SK-N-SH (cell line): ENCODE data around the gene SIM2. TPM values are rescaled to one million over a fixed set of nuclear protein-coding genes. Genes with fewer than 3 reads are reported as not detected.
A peak's percentile ranks its signal among the peaks of the same experiment; 100 is the strongest.

Experiments used
- CTCF ChIA-PET: fragments of 300-600, 350-600 bp; formaldehyde crosslinking; extraction: SDS; loops from one replicate; lab custom pipeline; 2021; lab: Yijun Ruan, JAX
- POLR2A ChIA-PET: fragments of 350-600 bp; sonication (Branson Sonifier 250); formaldehyde crosslinking; extraction: SDS; loops from one replicate; lab custom pipeline; 2020; ENCODE audit warnings: antibody characterized with exemption, inconsistent platforms; lab: Yijun Ruan, JAX
- DNase-seq: peaks from one replicate; pipeline ENCODE4 v3.0.0; 2012
- H2AFZ ChIP-seq: fragments of 200-600 bp; sonication (generic); 2 replicates; pipeline ENCODE4 v1.8.1; 2016; ENCODE audit warnings: antibody characterized with exemption, mild to moderate bottlenecking, low read depth
- H3F3A ChIP-seq: fragments of 200-600 bp; sonication (generic); replicated peaks from 2 replicates; pipeline ENCODE3; 2016; ENCODE audit warnings: antibody characterized with exemption, mild to moderate bottlenecking; ENCODE audit not compliant: insufficient read depth
- H3K27ac ChIP-seq, 2 experiments: fragments of 200-500 bp in 1 of 2; fragments of 200-600 bp in 1 of 2; sonication (Bioruptor generic) in 1 of 2; sonication (generic), shearing (Covaris generic) in 1 of 2; 2 replicates each; pipeline versions ENCODE4 v1.5.1 to v1.6.1; 2014 to 2016; ENCODE audit warnings: low read depth in 2 of 2, inconsistent platforms in 1 of 2, low read length in 1 of 2, mild to moderate bottlenecking in 1 of 2, mixed read lengths in 1 of 2
- H3K27me3 ChIP-seq: fragments of 200-600 bp; sonication (generic), shearing (Covaris generic); 2 replicates; pipeline ENCODE4 v1.6.1; 2016; ENCODE audit warnings: mixed run types; ENCODE audit not compliant: insufficient read depth
- H3K36me3 ChIP-seq, 2 experiments: fragments of 200-500 bp in 1 of 2; fragments of 200-600 bp in 1 of 2; sonication (Bioruptor generic) in 1 of 2; sonication (generic) in 1 of 2; replicated peaks in 1 of 2; 2 replicates each; pipeline versions ENCODE3 to v1.5.1; 2014 to 2016; ENCODE audit warnings: low read length in 1 of 2, mild to moderate bottlenecking in 1 of 2; ENCODE audit not compliant: insufficient read depth in 2 of 2, control insufficient read depth in 1 of 2
- H3K4me1 ChIP-seq, 2 experiments: fragments of 200-500 bp in 1 of 2; fragments of 200-600 bp in 1 of 2; sonication (Bioruptor generic) in 1 of 2; sonication (generic), shearing (Covaris generic) in 1 of 2; 2 replicates each; pipeline versions ENCODE4 v1.5.1 to v1.6.1; 2014 to 2016; ENCODE audit warnings: low read depth in 1 of 2, low read length in 1 of 2, mixed run types in 1 of 2; ENCODE audit not compliant: insufficient read depth in 2 of 2, control insufficient read depth in 1 of 2
- H3K4me2 ChIP-seq: fragments of 200-600 bp; sonication (generic), shearing (Covaris generic); 2 replicates; pipeline ENCODE4 v1.6.1; 2017; ENCODE audit warnings: mixed run types
- H3K4me3 ChIP-seq, 2 experiments: fragments of 200-500 bp in 1 of 2; fragments of 200-600 bp in 1 of 2; sonication (Bioruptor generic) in 1 of 2; sonication (generic), shearing (Covaris generic) in 1 of 2; 2 replicates each; pipeline versions ENCODE4 v1.5.1 to v1.8.1; 2014 to 2016; ENCODE audit warnings: low read depth in 2 of 2, inconsistent platforms in 1 of 2, low read length in 1 of 2, mild to moderate bottlenecking in 1 of 2, mixed read lengths in 1 of 2, moderate library complexity in 1 of 2
- H3K79me2 ChIP-seq: fragments of 200-600 bp; sonication (generic); 2 replicates; pipeline ENCODE4 v1.8.1; 2017; ENCODE audit warnings: mild to moderate bottlenecking; ENCODE audit not compliant: insufficient read depth
- H3K9ac ChIP-seq: fragments of 200-600 bp; sonication (generic); 2 replicates; pipeline ENCODE4 v1.6.1; 2017; ENCODE audit warnings: mixed run types
- H3K9me2 ChIP-seq: fragments of 200-600 bp; sonication (generic); 2 replicates; pipeline ENCODE4 v1.6.1; 2017; ENCODE audit warnings: mixed run types
- H3K9me3 ChIP-seq: fragments of 200-600 bp; sonication (generic); 2 replicates; pipeline ENCODE4 v1.6.1; 2017; ENCODE audit warnings: mixed run types, mild to moderate bottlenecking, moderate library complexity
- H4K20me1 ChIP-seq: fragments of 200-600 bp; sonication (generic); 2 replicates; pipeline ENCODE4 v1.6.1; 2017; ENCODE audit warnings: mild to moderate bottlenecking, mixed run types; ENCODE audit not compliant: insufficient read depth
- CHD2 ChIP-seq: fragments of 150-350 bp; IDR thresholded peaks from 2 replicates; pipeline ENCODE4 v1.6.1; 2018; ENCODE audit warnings: low read length; ENCODE audit not compliant: partially characterized antibody
- FOXM1 ChIP-seq: IDR thresholded peaks from 2 replicates; pipeline ENCODE4 v1.4.0; 2012; ENCODE audit warnings: low read depth, mild to moderate bottlenecking
- GABPA ChIP-seq: IDR thresholded peaks from 2 replicates; pipeline ENCODE4 v1.4.0; 2012; ENCODE audit warnings: low read depth, mild to moderate bottlenecking
- MAX ChIP-seq: IDR thresholded peaks from 2 replicates; pipeline ENCODE4 v1.4.0; 2012; ENCODE audit warnings: low read depth
- NFIC ChIP-seq: IDR thresholded peaks from 2 replicates; pipeline ENCODE4 v1.4.0; 2012; ENCODE audit warnings: borderline replicate concordance
- NRF1 ChIP-seq: IDR thresholded peaks from 2 replicates; pipeline ENCODE4 v1.6.1; 2012; ENCODE audit warnings: low read depth, mild to moderate bottlenecking, low read length
- POLR2AphosphoS5 ChIP-seq: IDR thresholded peaks from 2 replicates; pipeline ENCODE4 v1.6.1; 2012; ENCODE audit warnings: low read depth, low read length
- RAD21 ChIP-seq: IDR thresholded peaks from 2 replicates; pipeline ENCODE4 v1.6.1; 2012; ENCODE audit warnings: mild to moderate bottlenecking, low read length
- RCOR1 ChIP-seq: fragments of 150-350 bp; IDR thresholded peaks from 2 replicates; pipeline ENCODE4 v1.6.1; 2017; ENCODE audit warnings: antibody characterized with exemption, low read length
- SMC3 ChIP-seq: IDR thresholded peaks from 2 replicates; pipeline ENCODE4 v1.6.1; 2012; ENCODE audit warnings: low read depth, low read length, improper control_type of control experiment
- TCF12 ChIP-seq: IDR thresholded peaks from 2 replicates; pipeline ENCODE4 v1.4.0; 2012
- YY1 ChIP-seq: IDR thresholded peaks from 2 replicates; pipeline ENCODE4 v1.4.0; 2012; ENCODE audit warnings: low read depth, mild to moderate bottlenecking
- ZBTB33 ChIP-seq: IDR thresholded peaks from 2 replicates; pipeline ENCODE4 v1.4.0; 2012; ENCODE audit warnings: low read depth, borderline replicate concordance
- WGBS: methylation state at CpG from one replicate; pipeline ENCODE4 v1.1.6; 2017; ENCODE audit warnings: low lambda C conversion rate; 5-methylcytosine and 5-hydroxymethylcytosine counted together
- polyA plus RNA-seq, 3 experiments: library from polyadenylated mRNA; depleted of rRNA; stranded (reverse); fragments of >200 nt; gene quantifications; 2 replicates each; pipeline ENCODE4 v1.2.3, GENCODE V29; 2012

SIM2 gene
- polyA plus RNA-seq, 1 of the 3 experiments (the other 2 are of a cell fraction), result not detected

GRCh38 chr21:36747041-36747814 is 48.3 kb downstream of the SIM2 start (continued):
- TF ChIP-seq RCOR1 (no peak), FOXM1 (no peak), NFIC (no peak), YY1 (no peak)

- DNase-seq, result peak; percentile 92
- no peaks in the 10 kb centered on the region for H3K9me3 ChIP-seq
- peaks cover 0 to 11% of the 10 kb centered on the region in 2 experiments for H3K36me3 ChIP-seq
- H3K27ac ChIP-seq, result no peak overlapping the region
- WGBS, result 40% methylated on average over 3 of the region's 80 CpGs
- H3F3A ChIP-seq, result no peaks in the 10 kb centered on the region
- peak overlapping the region; percentile 66; the same call in 1 of the 2 replicates for H3K4me2 ChIP-seq
- H3K9ac ChIP-seq, result no peak overlapping the region
- H3K27me3 ChIP-seq, result no peaks in the 10 kb centered on the region; the same call in 1 of the 2 replicates
- H2AFZ ChIP-seq, result peak overlapping the region; percentile 35; the same call in 1 of the 2 replicates
- no peaks in the 10 kb centered on the region for H3K79me2 ChIP-seq
- H3K4me3 ChIP-seq, result peak overlapping the region in 1 of 2 experiments; percentile 51; a peak in 3 of 4 replicates
- H4K20me1 ChIP-seq, result no peaks in the 10 kb centered on the region
- no peaks in the 10 kb centered on the region for H3K9me2 ChIP-seq
- ChIA-PET CTCF (interaction anchor here (0.6 to 3.2 kb wide), 25 partner anchors 10 to 524 kb away, joined by 3 to 22 read pairs (median 4); no protein-coding TSS in a partner anchor), POLR2A (no interaction called here)
- TF ChIP-seq MAX (no peak), RAD21 (peak; percentile 14; the same call in 1 of the 2 replicates), SMC3 (peak; percentile 33; the same call in 1 of the 2 replicates), GABPA (no peak), NRF1 (peak; percentile 48)
- peaks cover 7 to 14% of the 10 kb centered on the region in 2 experiments; a peak in 1 of 4 replicates for H3K4me1 ChIP-seq
Observed at GRCh38 chr21:36747815-36748383, 49.0 kb downstream of the SIM2 start.

- no peak overlapping the region for H3K9ac ChIP-seq
- ChIA-PET POLR2A (no interaction called here), CTCF (interaction anchor here (1.4 kb wide), 1 partner anchor 8 kb away, joined by 6 read pairs; no protein-coding TSS in a partner anchor)
- H3K9me3 ChIP-seq, result no peaks in the 10 kb centered on the region
- H3K9me2 ChIP-seq, result no peaks in the 10 kb centered on the region
- no peak for DNase-seq
- H3K36me3 ChIP-seq, result peaks cover 6 to 11% of the 10 kb centered on the region in 2 experiments
- H2AFZ ChIP-seq, result no peak overlapping the region
- 90% methylated on average over 14 of the region's 14 CpGs for WGBS
- TF ChIP-seq ZBTB33, result no peak
- TF ChIP-seq CHD2, result no peak
- no peak for TF ChIP-seq POLR2AphosphoS5
- TF ChIP-seq TCF12, result no peak
- TF ChIP-seq NFIC, result no peak
- TF ChIP-seq, all 33 proteins: peak for 0
- no peaks in the 10 kb centered on the region; the same call in 1 of the 2 replicates for H3K27me3 ChIP-seq
- no peaks in the 10 kb centered on the region for H3K79me2 ChIP-seq
- no peaks in the 10 kb centered on the region for H4K20me1 ChIP-seq
- peaks cover 6 to 7% of the 10 kb centered on the region in 2 experiments; a peak in 2 of 4 replicates for H3K4me1 ChIP-seq
- no peak overlapping the region for H3K27ac ChIP-seq
- H3F3A ChIP-seq, result no peaks in the 10 kb centered on the region
- H3K4me3 ChIP-seq, result no peak overlapping the region
- no peak overlapping the region for H3K4me2 ChIP-seq
Observed at GRCh38 chr21:36749935-36750575, 51.1 kb downstream of the SIM2 start.
